ENCODE data around the gene HAND1.

Gene HAND1

GRCh38 chr5:154449786-154450185 is 28.2 kb downstream of the HAND1 start:
- DNase-seq: no peak

DNA sequence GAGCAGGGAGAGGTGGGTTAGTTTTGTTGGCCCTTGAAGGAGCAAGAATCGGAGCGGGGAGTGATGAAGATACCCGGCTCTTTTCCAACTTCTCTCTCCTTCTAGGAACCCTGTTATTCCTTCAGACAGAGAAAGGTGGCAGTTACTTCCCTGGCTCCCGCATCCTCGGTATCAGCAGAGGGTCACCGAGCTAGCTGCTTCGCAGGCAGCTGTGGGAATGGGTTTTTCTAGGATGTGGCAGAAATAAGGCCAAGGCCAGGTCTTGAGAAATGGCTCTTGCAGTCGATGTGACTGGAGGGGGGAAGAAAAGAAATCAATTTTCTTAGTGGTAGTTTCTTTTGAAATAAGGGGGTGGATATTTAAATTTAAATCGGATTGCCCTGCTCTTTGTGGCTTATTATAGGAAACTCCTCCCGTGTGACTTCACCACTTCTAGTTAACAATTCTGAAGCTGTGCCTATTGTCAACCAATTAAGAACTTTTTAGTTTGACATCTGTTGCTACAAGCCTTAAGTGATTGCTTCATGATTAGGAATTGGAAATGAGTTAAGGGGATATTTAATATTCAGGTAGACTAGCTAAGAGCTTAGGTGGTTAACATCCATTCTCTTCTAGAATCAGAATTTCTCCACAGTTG is 30.8 kb downstream of the HAND1 start:
- DNase-seq: no peak

DNA sequence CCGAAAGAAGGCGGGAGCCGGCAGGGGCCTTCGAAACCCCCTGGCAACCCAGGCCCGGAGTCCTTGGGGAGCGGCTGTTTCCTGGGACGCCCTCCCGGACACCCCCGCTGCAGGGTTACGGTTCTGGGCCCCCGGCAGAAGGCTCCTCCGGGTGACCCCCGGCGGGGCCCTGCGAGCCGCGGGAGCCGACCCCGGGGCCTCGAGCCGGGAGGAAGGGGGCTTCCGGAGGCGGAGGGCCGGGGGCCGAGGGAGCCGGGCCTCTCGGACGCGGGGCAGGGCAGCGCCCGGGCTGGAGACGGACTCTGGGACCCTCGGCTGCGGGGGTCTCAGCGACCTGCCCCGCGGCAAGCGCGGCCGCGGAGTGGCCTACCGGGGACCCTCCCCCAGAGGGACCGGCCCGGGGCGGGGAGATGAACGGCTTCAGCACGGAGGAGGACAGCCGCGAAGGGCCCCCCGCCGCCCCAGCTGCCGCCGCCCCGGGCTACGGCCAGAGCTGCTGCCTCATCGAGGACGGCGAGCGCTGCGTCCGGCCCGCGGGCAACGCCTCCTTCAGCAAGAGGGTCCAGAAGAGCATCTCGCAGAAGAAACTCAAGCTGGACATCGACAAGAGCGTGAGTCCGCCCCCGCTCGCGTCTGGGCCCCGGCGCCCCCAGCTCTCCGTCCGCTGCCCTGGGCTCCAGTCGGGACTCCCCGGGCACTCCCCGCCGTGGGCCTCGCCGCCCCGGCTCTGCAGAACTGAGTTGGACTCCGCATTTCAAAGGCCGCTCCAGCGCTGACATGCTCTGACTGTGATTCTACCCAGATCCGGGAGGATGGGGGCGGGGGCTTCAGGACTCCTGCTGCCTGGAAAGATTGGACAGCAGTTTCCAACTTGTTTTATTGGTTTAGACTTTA is 31.6 kb downstream of the HAND1 start:
- DNase-seq: no peak

DNA sequence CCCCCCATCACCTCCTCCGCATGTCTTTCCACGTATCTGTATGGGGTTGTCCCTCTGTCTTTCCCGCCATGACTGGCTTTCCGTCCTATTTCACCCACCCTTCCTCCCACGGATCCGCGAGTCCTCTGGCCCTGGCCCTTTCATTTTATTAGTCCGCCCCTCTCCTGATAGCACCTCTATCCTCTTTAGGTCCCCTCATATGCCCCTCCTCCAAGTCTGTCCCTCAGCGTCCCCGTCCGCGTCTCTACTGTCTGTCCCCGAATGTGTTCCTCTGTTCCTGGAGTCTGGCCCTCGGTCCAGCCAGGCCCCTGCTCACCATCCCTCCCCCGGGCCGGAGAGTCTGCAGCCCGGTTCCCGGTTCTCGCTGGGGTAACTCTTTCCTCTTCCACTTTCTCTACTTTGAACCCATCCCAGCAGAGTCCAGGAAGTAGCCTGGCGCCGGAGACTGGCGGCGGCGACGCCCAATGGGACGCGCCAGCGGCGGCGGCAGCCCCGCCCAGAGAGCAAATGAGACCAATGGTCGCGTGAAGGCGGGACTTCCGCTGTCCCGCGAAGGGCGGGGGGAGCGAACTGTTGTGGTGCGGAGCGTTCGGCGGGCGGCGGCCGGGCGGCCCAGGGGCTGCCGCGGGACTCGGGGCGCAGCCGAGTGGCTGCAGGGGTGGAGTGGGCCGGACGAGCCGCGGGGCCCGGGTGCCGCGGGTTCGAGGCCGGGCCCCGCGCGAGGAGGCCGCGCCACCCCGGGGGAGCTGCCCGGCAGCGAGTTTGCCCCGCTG is 32.4 kb downstream of the HAND1 start, which contains the start of gene SAP30L:
TSS of gene SAP30L (plus strand) at position 576 of the 773 bp plus-strand sequence. CDS start 608 bp downstream, outside the sequence.
- DNase-seq: peak; percentile 90

DNA sequence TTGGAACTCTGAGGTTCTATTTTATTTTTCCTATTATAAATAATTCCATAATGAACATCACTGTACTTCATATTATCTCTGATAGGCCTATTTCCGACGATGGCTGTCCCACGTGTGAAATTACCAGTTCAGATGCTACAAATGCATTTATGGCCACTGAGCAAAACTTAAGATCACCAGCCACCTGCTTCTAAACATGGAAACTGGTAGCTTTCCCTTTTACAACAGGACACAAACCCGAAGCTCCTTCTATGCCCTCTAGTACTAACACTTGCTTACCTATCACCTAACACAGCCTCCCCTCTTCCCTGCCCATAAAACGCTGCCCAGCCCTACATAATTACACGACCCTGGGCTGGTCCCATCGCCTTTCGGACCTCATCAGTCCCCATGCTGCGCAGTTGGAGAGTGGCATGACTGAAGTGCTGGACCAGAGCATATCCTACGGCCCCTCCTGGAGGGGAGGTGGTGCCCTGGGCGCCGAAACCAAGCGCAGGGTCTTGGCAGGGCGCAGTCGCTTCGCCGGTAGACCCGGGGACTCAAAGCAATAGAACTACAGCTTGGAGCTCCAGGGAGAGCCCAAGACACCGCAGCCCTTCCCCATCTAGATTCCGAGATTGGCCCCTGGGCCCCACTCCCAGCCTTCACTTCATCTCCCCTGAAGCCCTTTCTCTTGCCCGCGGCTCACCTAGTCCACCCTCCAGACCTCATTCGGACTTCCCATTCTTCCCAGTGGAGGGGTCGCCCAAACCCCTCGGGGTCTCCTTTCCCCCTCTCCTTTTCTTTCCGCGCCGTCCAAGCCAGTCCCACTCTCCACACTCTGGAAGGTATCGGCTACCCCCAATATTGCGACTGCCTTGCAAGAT is 33.2 kb downstream of the HAND1 start:
- DNase-seq: no peak

DNA sequence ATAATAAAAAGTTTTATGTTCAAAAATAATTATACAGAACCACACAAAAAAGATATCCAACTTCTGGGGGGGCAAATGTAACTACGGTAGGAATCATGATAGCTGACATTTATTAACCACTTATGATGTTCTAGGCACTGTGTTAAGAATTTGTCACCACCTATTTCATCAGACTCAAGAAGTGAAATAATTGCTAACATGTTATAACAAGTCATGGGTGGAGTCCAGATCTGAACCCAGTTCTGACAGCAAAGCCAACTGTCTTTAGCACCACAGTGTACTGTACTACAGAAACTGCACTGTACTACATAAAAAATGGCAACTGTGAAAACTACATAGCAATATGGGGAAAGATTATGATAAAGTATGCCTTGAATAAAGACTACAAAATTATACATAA is 35.2 kb downstream of the HAND1 start:
- DNase-seq: no peak

DNA sequence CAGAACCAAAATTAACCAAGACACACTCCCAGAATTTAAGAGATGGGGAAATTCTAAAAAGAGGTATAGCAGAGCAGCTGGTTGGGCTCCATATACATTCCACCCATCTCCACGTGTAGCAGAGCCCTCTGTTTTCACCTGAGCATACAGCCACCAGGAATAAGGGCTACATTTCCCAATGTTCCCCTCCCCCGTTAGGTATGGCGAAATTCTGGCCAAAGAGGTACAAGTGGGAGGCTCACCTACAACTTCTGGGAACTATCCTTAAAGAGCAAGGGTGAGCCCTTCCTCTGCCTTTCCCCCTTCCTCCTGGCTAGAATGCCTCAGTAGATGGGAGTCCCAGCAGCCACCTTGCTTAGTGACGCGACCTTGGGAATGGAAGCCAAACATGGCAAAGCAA is 37.5 kb downstream of the HAND1 start:
- no peak for DNase-seq

- no peak for DNase-seq
These were observed 40.6 kb downstream of the HAND1 start for GRCh38 chr5:154437281-154437965.

DNA sequence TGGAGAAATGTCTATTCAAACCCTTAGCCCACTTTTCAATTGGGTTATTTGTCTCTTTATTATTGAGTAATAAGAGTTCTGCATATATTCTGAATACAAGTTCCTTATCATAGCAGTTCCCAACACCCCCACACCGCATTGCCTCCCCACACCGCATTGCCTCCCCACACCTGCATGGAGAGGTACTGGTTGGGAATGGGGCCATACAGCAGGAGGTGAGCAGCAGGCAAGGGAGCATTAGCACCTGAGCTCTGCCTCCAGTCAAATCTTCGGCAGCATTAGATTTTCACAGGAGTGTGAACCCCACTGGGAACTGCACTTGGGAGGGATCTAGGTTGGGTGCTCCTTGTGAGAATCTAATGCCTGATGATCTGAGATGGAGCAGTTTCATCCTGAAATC is 42.8 kb downstream of the HAND1 start:
- no peak for DNase-seq

DNA sequence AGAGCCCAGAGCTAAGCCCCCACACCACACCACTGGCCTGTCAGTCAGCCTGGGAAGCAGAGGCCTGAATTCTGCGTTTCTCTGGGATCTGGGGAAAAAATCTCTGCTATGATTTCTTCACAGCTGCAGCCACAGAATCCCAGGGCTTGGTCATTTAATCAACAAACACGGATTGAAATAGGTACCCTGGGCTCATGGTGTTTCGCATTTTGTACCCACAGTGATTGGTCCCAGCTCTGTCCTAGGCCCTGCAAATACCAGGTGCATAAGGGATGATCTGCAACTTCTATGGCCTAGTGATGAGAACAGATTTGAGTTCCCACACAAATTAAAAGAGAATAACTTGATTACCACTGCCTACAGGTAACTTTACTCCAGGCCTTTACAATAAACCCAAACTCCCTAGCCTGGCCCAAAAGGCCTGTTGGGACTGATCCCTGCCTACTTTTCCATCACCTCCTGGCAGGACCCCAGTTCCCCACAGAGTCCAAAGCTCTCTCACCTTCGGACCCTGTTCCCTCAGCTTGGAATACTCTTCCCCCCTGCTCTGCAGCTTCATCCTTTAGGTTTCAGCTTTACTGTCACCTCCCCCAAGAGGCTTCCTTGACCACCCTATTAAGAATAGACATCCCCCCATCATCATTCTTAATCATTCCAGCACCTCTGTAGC is 46.9 kb downstream of the HAND1 start:
- no peak for DNase-seq

DNA sequence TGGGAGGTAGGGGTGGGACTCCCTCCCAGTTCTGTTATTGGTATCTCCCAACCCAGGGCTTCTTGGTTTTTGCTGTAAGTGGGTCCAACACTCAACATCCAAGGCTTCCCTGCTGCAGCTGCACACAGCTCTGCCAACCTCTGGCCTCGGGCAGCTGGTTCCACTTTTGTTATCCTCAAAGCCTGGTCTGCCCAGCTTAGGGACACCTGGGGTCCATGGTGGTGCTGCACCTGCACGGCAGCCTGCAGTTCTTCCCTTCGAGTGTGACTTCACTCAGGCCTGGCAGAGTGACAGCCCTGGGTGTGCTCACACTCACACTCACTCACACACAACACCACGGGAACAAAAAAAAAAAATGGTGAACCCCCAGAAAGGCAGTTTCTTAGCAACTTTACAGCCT is 47.6 kb downstream of the HAND1 start:
- no peak for DNase-seq

DNA sequence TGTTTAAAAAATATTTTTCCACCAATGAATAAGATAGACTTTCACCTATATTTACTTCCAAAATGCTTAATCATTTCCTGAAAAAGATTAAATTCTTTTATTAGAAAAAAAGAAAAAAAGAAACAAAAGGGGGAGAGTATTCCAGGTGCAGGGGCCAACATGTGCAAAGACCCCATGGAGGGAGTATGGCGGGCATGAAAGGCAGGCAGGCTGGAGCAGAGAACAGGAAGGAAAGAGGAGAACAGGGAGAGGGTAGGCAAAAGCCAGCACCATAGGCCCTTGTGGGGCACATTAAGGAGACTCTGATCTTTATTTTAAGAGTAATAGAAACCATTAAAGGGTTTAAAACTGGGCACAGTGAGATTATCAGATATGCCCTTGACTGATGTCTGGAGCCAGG is 48.7 kb downstream of the HAND1 start:
- no peak for DNase-seq

GRCh38 chr5:154428208-154428607 is 49.8 kb downstream of the HAND1 start:
- DNase-seq: no peak

Measured in NCI-H1436 (cell line).